Ovary (tissue), 9 donors: ENCODE measurements around the gene MYH9. TPM values are rescaled to one million over a fixed set of nuclear protein-coding genes. Genes with fewer than 3 reads are reported as not detected.

Experiments used
- DNase-seq, 5 donors: peaks; one replicate each; pipeline ENCODE4 v3.0.0-alpha.2; 2019 to 2020
- H3K27ac ChIP-seq, 2 donors: fragments of 200-600 bp; one replicate each; pipeline versions ENCODE4 v1.5.1 to v1.8.0; 2019 to 2022
- H3K27me3 ChIP-seq: fragments of 200-600 bp; one replicate; pipeline ENCODE4 v1.8.0; 2022
- H3K36me3 ChIP-seq: fragments of 200-600 bp; sonication (generic); one replicate; pipeline ENCODE4 v1.5.1; 2019
- H3K4me1 ChIP-seq: one replicate; pipeline ENCODE4 v1.8.1; 2013; ENCODE audit warnings: mild to moderate bottlenecking, moderate library complexity; ENCODE audit not compliant: insufficient read depth
- H3K4me3 ChIP-seq: fragments of 200-600 bp; sonication (generic); one replicate; pipeline ENCODE4 v1.5.1; 2017
- H3K9me3 ChIP-seq, 2 donors: fragments of 200-600 bp in 1 of 2; sonication (generic) in 1 of 2; one replicate each; pipeline versions ENCODE4 v1.5.1 to v1.8.1; 2013 to 2019; ENCODE audit warnings: mild to moderate bottlenecking in 1 of 2, moderate library complexity in 1 of 2
- CTCF ChIP-seq, 3 donors: fragments of 450-650 bp in 2 of 3; fragments of 200-600 bp in 1 of 3; IDR thresholded peaks; one replicate each; pipeline versions ENCODE4 v1.5.1 to v1.8.0; 2016 to 2022; ENCODE audit warnings: antibody characterized with exemption in 3 of 3, mild to moderate bottlenecking in 1 of 3
- EP300 ChIP-seq: sonication (generic); formaldehyde crosslinking; IDR thresholded peaks from one replicate; pipeline ENCODE4 v1.6.1; 2017; ENCODE audit warnings: antibody characterized with exemption
- POLR2A ChIP-seq: fragments of 450-650 bp; IDR thresholded peaks from one replicate; pipeline ENCODE4 v1.6.1; 2017; ENCODE audit warnings: antibody characterized with exemption, mild to moderate bottlenecking, moderate library complexity
- WGBS, 3 donors: extraction: QIAGEN DNeasy Blood & Tissue Kit in 1 of 3; methylation state at CpG; one replicate each; pipeline versions ENCODE4 v1.1.5 to v1.1.7; 2013 to 2017; 5-methylcytosine and 5-hydroxymethylcytosine counted together
- intact Hi-C, 4 donors: fragments of 100-400 bp; cut with DNase I; formaldehyde crosslinking; loops; one replicate each; pipeline versions ENCODE4 v1.11.0 to v1.15.1; 2022 to 2023
- polyA plus RNA-seq, 2 donors: library from polyadenylated mRNA; stranded (reverse); fragments of 200-250 nt in 1 of 2; fragments of 350-450 nt in 1 of 2; fragmentation: Illumina TruSeq in 1 of 2; extraction: RNeasy Lipid Tissue Mini Kit (QIAGEN cat#74804) in 1 of 2; gene quantifications; one replicate each; pipeline ENCODE4 v1.2.3, GENCODE V29; 2013 to 2014
- total RNA-seq, 7 donors: library from RNA; depleted of rRNA in 2 of 7; stranded (reverse); fragments of >200 nt in 2 of 7; fragmentation: NEBNext Ultra II Directional in 3 of 7; extraction: Animal tissue kit (Norgen Biotek cat#: 25700) in 3 of 7; gene quantifications; one replicate each; pipeline versions ENCODE4 v1.1.0 to v1.2.4, GENCODE V29; 2016 to 2023
- donor health status: DM: no; HTN: no; CAD: no; lungs with moderate emphysema.
- donor health status: DM: no; HTN: no; CAD: no.
- donor health status: Bipolar disorder and iron deficiency.
- donor health status: DM: yes; HTN: yes; CAD: no.
- donor health status: DM: no; HTN: no; CAD: no.
- donor health status: DM: yes; HTN: yes; CAD: no.

MYH9 gene
- total and polyA plus RNA-seq, 9 donors = 128 to 530 (median 348) TPM

- Histone ChIP-seq H3K36me3 (no peaks in the 10 kb centered on the region), H3K9me3 (no peaks in the 10 kb centered on the region), H3K4me1 (no peaks in the 10 kb centered on the region), H3K27me3 (no peaks in the 10 kb centered on the region), H3K4me3 (no peak overlapping the region), H3K27ac (no peak overlapping the region)
- intact Hi-C loops = loop anchor here (5.0 to 10.0 kb wide), 4 partner anchors 66 to 96 kb away; no protein-coding TSS in a partner anchor
- DNase-seq = peak in 2 of 5 donors; percentile 33 to 42
- TF ChIP-seq CTCF (IDR thresholded peaks at IDR 0.05) (no peak), EP300 (no peak), POLR2A (no peak)
- 86 to 91% (median 87%) methylated on average over 33 of the region's 33 CpGs for WGBS, 3 donors
These were observed 99.0 kb downstream of the MYH9 start for GRCh38 chr22:36288571-36289405.

- TF ChIP-seq CTCF (IDR thresholded peaks at IDR 0.05) = no peak
- no peak for TF ChIP-seq POLR2A
- no peak for TF ChIP-seq EP300
- H3K4me3 ChIP-seq = no peak overlapping the region
- H3K27me3 ChIP-seq = no peaks in the 10 kb centered on the region
- WGBS, 3 donors = 87 to 91% (median 87%) methylated on average over 20 of the region's 20 CpGs
- no peak overlapping the region for H3K27ac ChIP-seq
- no peaks in the 10 kb centered on the region for H3K4me1 ChIP-seq
- no peaks in the 10 kb centered on the region for H3K36me3 ChIP-seq
- no peaks in the 10 kb centered on the region for H3K9me3 ChIP-seq
- peak in 2 of 5 donors; percentile 28 to 42 for DNase-seq
- intact Hi-C loops = loop anchor here (5.0 to 10.0 kb wide), 4 partner anchors 66 to 96 kb away; no protein-coding TSS in a partner anchor
These were observed 99.8 kb downstream of the MYH9 start for GRCh38 chr22:36287881-36288515.

GRCh38 chr22:36286096-36286957 is 101.4 kb downstream of the MYH9 start:
- peak; percentile 78 to 90 (median 85) for DNase-seq
- no peak overlapping the region for H3K4me3 ChIP-seq
- no peaks in the 10 kb centered on the region for H3K36me3 ChIP-seq
- H3K9me3 ChIP-seq = no peaks in the 10 kb centered on the region
- intact Hi-C loops = loop anchor here (5.0 to 10.0 kb wide), 4 partner anchors 64 to 94 kb away; no protein-coding TSS in a partner anchor
- H3K4me1 ChIP-seq = no peaks in the 10 kb centered on the region
- no peaks in the 10 kb centered on the region for H3K27me3 ChIP-seq
- peak overlapping the region in 1 of 2 donors; percentile 49 for H3K27ac ChIP-seq
- 48 to 56% (median 50%) methylated on average over 28 of the region's 28 CpGs for WGBS, 3 donors
- peak; percentile 6 for TF ChIP-seq POLR2A
- TF ChIP-seq EP300 = no peak
- TF ChIP-seq CTCF (IDR thresholded peaks at IDR 0.05) = peak; percentile 85 to 95 (median 91)

GRCh38 chr22:36285545-36285944 is 102.2 kb downstream of the MYH9 start:
- TF ChIP-seq CTCF (IDR thresholded peaks at IDR 0.05) (no peak), POLR2A (no peak), EP300 (no peak)
- H3K27ac ChIP-seq = no peak overlapping the region
- intact Hi-C loops = loop anchor here (5.0 to 10.0 kb wide), 4 partner anchors 63 to 93 kb away; no protein-coding TSS in a partner anchor
- H3K27me3 ChIP-seq = no peaks in the 10 kb centered on the region
- no peak overlapping the region for H3K4me3 ChIP-seq
- WGBS, 3 donors = 70 to 85% (median 74%) methylated on average over 21 of the region's 21 CpGs
- no peaks in the 10 kb centered on the region for H3K4me1 ChIP-seq
- no peaks in the 10 kb centered on the region for H3K36me3 ChIP-seq
- peak in 1 of 5 donors; percentile 48 for DNase-seq
- H3K9me3 ChIP-seq = no peaks in the 10 kb centered on the region
